Measurements from ENCODE around the gene SCNN1B. TPM values are rescaled to one million over a fixed set of nuclear protein-coding genes. Genes with fewer than 3 reads are reported as not detected.
A peak's percentile ranks its signal among the peaks of the same experiment; 100 is the strongest.
"Not testable (repeated sequence)": the region's sequence is repeated elsewhere in the genome, so short reads cannot be mapped to it uniquely, and the experiment has no call there.

The SCNN1B gene
- total and polyA plus RNA-seq, 3 experiments from 2014 or later: not detected

DNA sequence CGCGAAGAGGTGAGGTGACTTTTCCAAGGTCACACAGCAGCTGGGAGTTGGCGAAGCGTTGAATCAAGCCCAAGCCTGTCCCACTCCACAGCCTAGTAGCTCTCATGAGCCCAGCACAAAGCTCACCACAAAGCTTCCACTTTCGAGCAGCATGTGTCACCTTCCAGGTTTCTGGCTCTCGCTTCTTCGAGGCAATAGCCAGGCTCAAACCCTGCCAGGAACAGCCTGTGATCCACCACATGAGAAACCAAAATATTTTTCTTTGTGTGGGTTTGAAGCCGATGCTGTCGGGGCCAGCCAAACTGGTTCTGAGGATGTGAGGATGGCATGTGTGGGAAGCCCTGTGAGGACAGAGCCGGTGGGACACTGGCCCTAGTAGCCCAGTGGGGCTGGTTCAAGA is 82.8 kb downstream of the SCNN1B start:
- H3K4me1 ChIP-seq (ENCODE audit: insufficient read depth, low read length): no peaks in the 10 kb centered on the region
- ChIA-PET CTCF (no interaction called here), POLR2A (no interaction called here)
- no peak overlapping the region for H3K4me3 ChIP-seq (ENCODE audit: low read length)
- H3K36me3 ChIP-seq (ENCODE audit: insufficient read depth, low read length): no peaks in the 10 kb centered on the region
- Mint-ChIP-seq H3K4me3 (no peak overlapping the region), H3K9me3 (no peaks in the 10 kb centered on the region), H3K4me1 (no peaks in the 10 kb centered on the region), H3K27ac (peak overlapping the region in 1 of 8 donors; percentile 24), H3K27me3 (no peaks in the 10 kb centered on the region), H3K36me3 (peaks cover 4 to 20% (median 5%) of the 10 kb centered on the region in 3 donors)
- no peaks in the 10 kb centered on the region for H3K27me3 ChIP-seq (ENCODE audit: insufficient read depth, low read length, poor library complexity, severe bottlenecking)
- no peak for DNase-seq
- no peaks in the 10 kb centered on the region for H3K9me3 ChIP-seq (ENCODE audit: low read length)
- H3K27ac ChIP-seq (ENCODE audit: low read depth, low read length): no peak overlapping the region

DNA sequence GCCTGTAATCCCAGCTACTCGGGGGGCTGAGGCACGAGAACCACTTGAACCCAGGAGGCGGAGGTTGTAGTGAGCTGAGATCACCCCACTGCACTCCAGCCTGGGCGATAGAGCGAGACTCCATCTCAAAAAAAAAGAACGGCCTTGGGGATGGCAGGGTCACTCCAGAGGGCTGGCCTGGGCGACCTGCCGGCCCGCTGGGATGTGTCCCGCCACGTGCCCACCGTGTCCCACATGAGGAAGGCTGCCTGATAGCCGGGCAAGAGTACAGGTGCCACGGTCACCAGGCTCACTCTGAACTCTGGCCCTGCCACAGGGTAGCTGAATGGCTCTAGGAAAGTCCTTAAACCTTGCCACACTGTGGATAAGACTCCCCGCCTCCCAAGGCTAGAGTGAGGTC is 83.3 kb downstream of the SCNN1B start:
- Mint-ChIP-seq H3K27ac (no peak overlapping the region), H3K4me3 (no peak overlapping the region), H3K9me3 (no peaks in the 10 kb centered on the region), H3K27me3 (no peaks in the 10 kb centered on the region), H3K4me1 (no peaks in the 10 kb centered on the region), H3K36me3 (peaks cover 5 to 22% (median 5%) of the 10 kb centered on the region in 3 donors)
- Histone ChIP-seq H3K4me1 (ENCODE audit: insufficient read depth, low read length) (no peaks in the 10 kb centered on the region), H3K27me3 (ENCODE audit: insufficient read depth, low read length, poor library complexity, severe bottlenecking) (no peaks in the 10 kb centered on the region), H3K9me3 (ENCODE audit: low read length) (no peaks in the 10 kb centered on the region), H3K27ac (ENCODE audit: low read depth, low read length) (no peak overlapping the region), H3K36me3 (ENCODE audit: insufficient read depth, low read length) (no peaks in the 10 kb centered on the region), H3K4me3 (ENCODE audit: low read length) (no peak overlapping the region)
- CTCF ChIA-PET: no interaction called here
- POLR2A ChIA-PET: no interaction called here
- no peak for DNase-seq

DNA sequence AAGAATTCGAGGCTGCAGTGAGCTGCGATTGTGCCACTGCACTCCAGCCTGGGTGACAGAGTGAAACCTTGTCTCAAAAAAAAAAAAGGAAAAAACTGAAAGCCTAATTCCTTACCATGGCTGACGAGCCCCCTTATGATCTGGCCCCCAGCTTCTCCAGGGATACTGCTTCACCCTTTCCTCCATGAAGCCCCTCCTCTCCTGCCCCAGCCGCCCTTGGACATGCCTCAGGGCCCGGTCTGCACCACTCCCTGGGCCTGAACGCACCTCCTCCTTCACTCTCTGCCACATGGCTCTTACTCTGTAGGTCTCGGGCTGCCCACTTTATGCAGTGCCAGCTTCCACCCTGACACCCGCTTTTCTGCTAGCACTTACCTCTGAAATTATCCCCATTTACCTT is 85.6 kb downstream of the SCNN1B start:
- no peaks in the 10 kb centered on the region for H3K4me1 ChIP-seq (ENCODE audit: insufficient read depth, low read length)
- Mint-ChIP-seq H3K27ac (peak overlapping the region in 1 of 8 donors; percentile 5), H3K4me1 (no peaks in the 10 kb centered on the region), H3K27me3 (no peaks in the 10 kb centered on the region), H3K9me3 (no peaks in the 10 kb centered on the region), H3K36me3 (peaks cover 5 to 45% (median 7%) of the 10 kb centered on the region in 3 donors), H3K4me3 (no peak overlapping the region)
- peaks cover 17% of the 10 kb centered on the region for H3K36me3 ChIP-seq (ENCODE audit: insufficient read depth, low read length)
- no peaks in the 10 kb centered on the region for H3K9me3 ChIP-seq (ENCODE audit: low read length)
- no peak overlapping the region for H3K4me3 ChIP-seq (ENCODE audit: low read length)
- POLR2A ChIA-PET: no interaction called here
- DNase-seq: peak in 1 of 5 donors; percentile 12
- no peaks in the 10 kb centered on the region for H3K27me3 ChIP-seq (ENCODE audit: insufficient read depth, low read length, poor library complexity, severe bottlenecking)
- CTCF ChIA-PET: no interaction called here
- H3K27ac ChIP-seq (ENCODE audit: low read depth, low read length): no peak overlapping the region

DNA sequence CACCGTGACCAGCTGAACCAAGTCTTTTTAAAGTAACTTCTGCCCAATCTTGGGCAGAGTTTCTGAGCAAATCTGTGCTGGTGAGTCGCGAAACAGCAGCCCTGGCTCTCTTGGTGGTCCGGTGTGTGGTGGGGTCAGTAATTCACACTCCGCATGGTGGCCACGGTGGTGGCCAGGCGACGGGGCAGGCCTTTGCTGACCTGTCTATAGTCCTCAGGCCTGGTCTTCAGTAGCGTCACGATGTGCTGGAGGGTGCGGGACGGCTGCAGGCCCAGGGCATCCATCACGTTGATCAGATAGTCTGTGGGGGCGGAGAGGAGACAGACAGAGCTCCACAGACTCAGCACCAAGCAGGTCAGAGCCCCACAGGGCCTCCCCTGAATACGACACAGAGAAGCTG is 86.7 kb downstream of the SCNN1B start:
- H3K36me3 Mint-ChIP-seq: peaks cover 5 to 56% (median 7%) of the 10 kb centered on the region in 3 donors
- Histone ChIP-seq H3K9me3 (ENCODE audit: low read length) (no peaks in the 10 kb centered on the region), H3K27ac (ENCODE audit: low read depth, low read length) (no peak overlapping the region), H3K27me3 (ENCODE audit: insufficient read depth, low read length, poor library complexity, severe bottlenecking) (no peaks in the 10 kb centered on the region), H3K4me1 (ENCODE audit: insufficient read depth, low read length) (no peaks in the 10 kb centered on the region), H3K36me3 (ENCODE audit: insufficient read depth, low read length) (peaks cover 17% of the 10 kb centered on the region), H3K4me3 (ENCODE audit: low read length) (no peak overlapping the region)
- no peak overlapping the region for H3K27ac Mint-ChIP-seq
- peak in 1 of 5 donors; percentile 7 for DNase-seq
- no peaks in the 10 kb centered on the region for H3K9me3 Mint-ChIP-seq
- CTCF ChIA-PET: no interaction called here
- H3K4me3 Mint-ChIP-seq: no peak overlapping the region
- H3K4me1 Mint-ChIP-seq: no peaks in the 10 kb centered on the region
- H3K27me3 Mint-ChIP-seq: no peaks in the 10 kb centered on the region
- POLR2A ChIA-PET: no interaction called here

DNA sequence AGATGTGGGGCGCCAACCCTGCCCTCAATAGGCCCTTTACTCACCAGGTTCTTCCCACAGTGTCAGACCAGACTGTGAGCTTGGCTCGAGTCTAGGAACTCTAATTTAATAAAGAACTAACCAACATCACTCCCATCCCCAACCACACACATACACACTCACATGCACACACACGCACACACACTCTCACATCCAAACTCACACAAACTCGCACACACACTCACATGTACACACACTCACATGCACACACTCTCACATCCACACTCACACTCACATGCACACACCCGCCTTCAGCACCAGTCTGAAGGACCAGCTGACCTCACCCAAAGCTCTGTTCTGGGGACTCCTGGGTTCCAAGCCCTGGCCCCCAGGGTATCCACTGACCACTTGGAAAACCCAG is 87.1 kb downstream of the SCNN1B start:
- H3K4me1 Mint-ChIP-seq: no peaks in the 10 kb centered on the region
- peak overlapping the region in 1 of 8 donors; percentile 11 for H3K27ac Mint-ChIP-seq
- peak in 1 of 5 donors; percentile 8 for DNase-seq
- no peak overlapping the region for H3K4me3 Mint-ChIP-seq
- ChIA-PET CTCF (no interaction called here), POLR2A (no interaction called here)
- H3K27me3 ChIP-seq (ENCODE audit: insufficient read depth, low read length, poor library complexity, severe bottlenecking): no peaks in the 10 kb centered on the region
- no peaks in the 10 kb centered on the region for H3K9me3 Mint-ChIP-seq
- peaks cover 5 to 59% (median 7%) of the 10 kb centered on the region in 3 donors for H3K36me3 Mint-ChIP-seq
- H3K4me1 ChIP-seq (ENCODE audit: insufficient read depth, low read length): no peaks in the 10 kb centered on the region
- H3K27ac ChIP-seq (ENCODE audit: low read depth, low read length): no peak overlapping the region
- H3K36me3 ChIP-seq (ENCODE audit: insufficient read depth, low read length): peaks cover 17% of the 10 kb centered on the region
- H3K27me3 Mint-ChIP-seq: no peaks in the 10 kb centered on the region
- no peaks in the 10 kb centered on the region for H3K9me3 ChIP-seq (ENCODE audit: low read length)
- H3K4me3 ChIP-seq (ENCODE audit: low read length): no peak overlapping the region

DNA sequence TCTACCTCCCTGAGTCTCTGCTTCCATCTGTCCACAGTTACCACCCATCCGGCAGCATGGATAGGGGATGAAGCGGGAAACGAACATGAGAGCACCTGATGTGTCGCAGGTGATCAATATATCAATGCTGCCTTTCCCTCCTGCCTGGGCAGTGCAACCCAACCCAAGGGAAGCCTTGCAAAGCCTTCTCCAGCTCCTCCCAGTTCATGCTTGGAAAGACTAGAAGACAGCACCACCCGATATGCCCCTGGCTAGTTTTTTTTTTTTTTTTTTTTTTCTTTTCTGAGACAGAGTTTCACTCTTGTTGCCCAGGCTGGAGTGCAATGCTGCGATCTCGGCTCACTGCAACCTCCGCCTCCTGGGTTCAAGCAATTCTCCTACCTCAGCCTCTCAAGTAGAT is 87.8 kb downstream of the SCNN1B start:
- H3K9me3 Mint-ChIP-seq; POLR2A ChIA-PET; H3K4me1 Mint-ChIP-seq; CTCF ChIA-PET; H3K27me3 Mint-ChIP-seq; H3K9me3 ChIP-seq (ENCODE audit: low read length); H3K27ac Mint-ChIP-seq; H3K27me3 ChIP-seq (ENCODE audit: insufficient read depth, low read length, poor library complexity, severe bottlenecking); H3K4me3 Mint-ChIP-seq; H3K27ac ChIP-seq (ENCODE audit: low read depth, low read length); H3K4me1 ChIP-seq (ENCODE audit: insufficient read depth, low read length); DNase-seq; H3K4me3 ChIP-seq (ENCODE audit: low read length): not testable (repeated sequence)
- peaks cover 5 to 64% (median 10%) of the 10 kb centered on the region in 3 donors for H3K36me3 Mint-ChIP-seq
- peaks cover 17% of the 10 kb centered on the region for H3K36me3 ChIP-seq (ENCODE audit: insufficient read depth, low read length)

DNA sequence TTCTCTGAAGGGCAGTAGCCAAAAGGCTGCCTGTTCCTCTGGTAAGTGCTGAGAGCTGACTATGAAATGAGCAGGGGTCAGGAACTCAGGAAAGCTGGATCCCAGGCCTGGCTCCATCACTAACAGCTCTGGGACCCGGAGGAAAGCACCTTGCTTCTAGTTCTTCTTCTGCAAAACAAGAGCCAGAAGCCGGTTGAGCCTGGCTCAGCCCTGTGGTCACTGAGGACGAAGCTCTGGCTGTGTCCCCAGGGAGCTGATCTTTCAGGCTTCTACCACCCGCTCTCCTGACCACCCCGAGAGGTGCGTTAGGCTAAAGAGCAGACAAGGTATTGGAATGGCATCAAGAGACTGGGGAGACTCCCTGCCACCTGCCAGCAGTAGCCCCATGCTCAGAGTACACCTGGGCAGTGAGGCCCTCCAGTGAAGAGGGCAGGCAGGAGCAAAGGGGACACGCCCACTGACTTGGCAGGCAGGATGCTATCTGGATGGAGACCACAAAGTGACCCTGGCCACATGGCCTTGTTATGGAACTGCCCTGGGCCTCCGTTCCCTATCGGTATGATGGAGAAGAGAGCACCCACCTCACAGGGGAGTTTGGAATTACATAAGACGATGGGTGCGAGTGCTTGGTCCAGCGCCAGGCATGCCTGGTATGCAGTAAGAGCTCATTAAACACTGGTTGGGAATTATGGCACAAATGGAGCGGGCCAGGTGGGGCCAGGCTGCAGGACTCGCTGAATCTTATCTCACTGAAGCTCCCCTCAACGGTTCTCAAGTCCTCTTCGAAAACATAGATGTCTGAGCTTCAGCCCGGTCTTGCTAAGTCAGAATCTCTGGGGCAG is 89.5 kb downstream of the SCNN1B start:
- ChIA-PET POLR2A (no interaction called here), CTCF (no interaction called here)
- Histone ChIP-seq H3K36me3 (ENCODE audit: insufficient read depth, low read length) (peaks cover 17% of the 10 kb centered on the region), H3K27ac (ENCODE audit: low read depth, low read length) (no peak overlapping the region), H3K9me3 (ENCODE audit: low read length) (no peaks in the 10 kb centered on the region), H3K27me3 (ENCODE audit: insufficient read depth, low read length, poor library complexity, severe bottlenecking) (no peaks in the 10 kb centered on the region), H3K4me3 (ENCODE audit: low read length) (no peak overlapping the region), H3K4me1 (ENCODE audit: insufficient read depth, low read length) (no peaks in the 10 kb centered on the region)
- peak in 1 of 5 donors; percentile 24 for DNase-seq
- Mint-ChIP-seq H3K27ac (peak overlapping the region in 2 of 8 donors; percentile 57 to 58), H3K9me3 (no peaks in the 10 kb centered on the region), H3K4me1 (no peaks in the 10 kb centered on the region), H3K27me3 (no peaks in the 10 kb centered on the region), H3K4me3 (no peak overlapping the region), H3K36me3 (peaks cover 5 to 78% (median 17%) of the 10 kb centered on the region in 3 donors)

DNA sequence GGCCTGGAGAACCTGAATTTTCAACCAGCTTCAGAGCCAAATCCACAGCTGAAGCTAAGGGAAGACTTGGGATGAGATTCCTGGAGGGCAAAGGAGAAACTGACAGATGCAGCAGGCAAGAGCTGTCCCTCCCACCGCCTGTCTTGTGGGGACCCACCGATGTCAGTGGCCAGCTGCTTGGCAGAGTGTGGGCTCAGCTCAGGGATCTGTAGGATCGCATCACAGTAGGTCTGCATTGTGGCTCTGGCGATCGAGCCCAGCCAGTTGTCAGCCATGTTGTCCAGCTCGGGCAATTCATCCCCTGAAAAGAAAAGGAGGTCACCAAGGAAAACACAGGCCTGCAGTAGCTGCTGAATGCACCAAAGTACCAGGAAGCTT is 90.1 kb downstream of the SCNN1B start:
- H3K9me3 Mint-ChIP-seq: no peaks in the 10 kb centered on the region
- H3K9me3 ChIP-seq (ENCODE audit: low read length): no peaks in the 10 kb centered on the region
- H3K4me1 ChIP-seq (ENCODE audit: insufficient read depth, low read length): no peaks in the 10 kb centered on the region
- no peak for DNase-seq
- no peaks in the 10 kb centered on the region for H3K27me3 ChIP-seq (ENCODE audit: insufficient read depth, low read length, poor library complexity, severe bottlenecking)
- peaks cover 17% of the 10 kb centered on the region for H3K36me3 ChIP-seq (ENCODE audit: insufficient read depth, low read length)
- no peak overlapping the region for H3K27ac ChIP-seq (ENCODE audit: low read depth, low read length)
- no peak overlapping the region for H3K4me3 Mint-ChIP-seq
- no peak overlapping the region for H3K27ac Mint-ChIP-seq
- no peaks in the 10 kb centered on the region for H3K4me1 Mint-ChIP-seq
- no peaks in the 10 kb centered on the region for H3K27me3 Mint-ChIP-seq
- H3K4me3 ChIP-seq (ENCODE audit: low read length): no peak overlapping the region
- CTCF ChIA-PET: no interaction called here
- H3K36me3 Mint-ChIP-seq: peaks cover 5 to 84% (median 18%) of the 10 kb centered on the region in 3 donors
- POLR2A ChIA-PET: no interaction called here

All from CD8-positive, alpha-beta memory T cell (primary cell).